Astrocyte (in vitro differentiated cells and primary cell): ENCODE data around the gene PCDHGA3.

ENCODE experiments used
- CTCF ChIP-seq: IDR thresholded peaks from 2 replicates; pipeline ENCODE4 v1.5.1; 2011; ENCODE audit warnings: low read depth, mild to moderate bottlenecking, inconsistent platforms, low read length, moderate library complexity; ENCODE audit not compliant: insufficient read depth
- EZH2 ChIP-seq: IDR thresholded peaks from 2 replicates; pipeline ENCODE4 v1.6.1; 2012; ENCODE audit warnings: mild to moderate bottlenecking, low read length, inconsistent platforms; ENCODE audit not compliant: insufficient read depth

- TF ChIP-seq CTCF, result no peak
- no peak for TF ChIP-seq EZH2
Measured at GRCh38 chr5:141319699-141320098, 23.9 kb upstream of the PCDHGA3 start.
